K562 (cell line): ENCODE data around the gene EML6.

ENCODE experiments used
- CAMTA2 ChIP-seq: fragments of 250-450 bp; sonication (Bioruptor Pico); conservative IDR thresholded peaks from 2 replicates; pipeline ENCODE4 v1.5.1; 2022
- EHMT2 ChIP-seq: fragments of 450-650 bp; IDR thresholded peaks from 2 replicates; pipeline ENCODE4 v1.6.1; 2018; ENCODE audit warnings: antibody characterized with exemption
- MAFG ChIP-seq: fragments of 450-650 bp; conservative IDR thresholded peaks from 2 replicates; pipeline ENCODE4 v1.6.1; 2016; ENCODE audit warnings: missing genetic modification characterization, missing compliant biosample characterization
- RAD21 ChIP-seq, 2 experiments: fragments of 250-450 bp in 1 of 2; fragments of 450-650 bp in 1 of 2; sonication (Bioruptor Pico) in 1 of 2; formaldehyde crosslinking in 1 of 2; IDR thresholded peaks in 1 of 2; conservative IDR thresholded peaks in 1 of 2; 2 replicates each; pipeline versions ENCODE4 v1.4.0 to v1.8.0; 2020 to 2022; ENCODE audit warnings: mild to moderate bottlenecking in 2 of 2, moderate library complexity in 1 of 2
- TF ChIP-seq, protein P1 (sequence below): sonication (generic); formaldehyde crosslinking; IDR thresholded peaks from 2 replicates; pipeline ENCODE4 v1.8.1; 2023; ENCODE audit warnings: mild to moderate bottlenecking, missing genetic modification reagents

DNA sequence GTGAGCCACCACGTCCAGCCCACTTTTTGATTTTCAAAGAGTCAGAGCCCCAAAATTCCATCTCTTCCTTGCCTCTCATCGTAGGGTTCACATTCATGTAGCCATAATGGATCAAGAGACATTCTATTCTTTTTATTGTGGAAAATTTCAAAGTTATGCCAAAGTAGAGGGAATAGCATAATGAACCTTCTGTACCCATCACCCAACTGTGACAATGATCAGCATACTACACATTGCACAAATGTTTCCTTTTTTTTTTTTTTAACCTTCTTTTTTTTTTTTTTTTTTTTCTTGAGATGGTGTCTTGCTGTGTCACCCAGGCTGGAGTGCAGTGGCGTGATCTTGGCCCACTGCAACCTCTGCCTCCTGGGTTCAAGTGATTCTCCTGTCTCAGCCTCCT lies 162.4 kb downstream of the EML6 start:
- TF ChIP-seq RAD21 (CRISPR knock-in tag; conservative IDR thresholded peaks at IDR 0.05 in 1 of 2, IDR thresholded peaks at IDR 0.05 in 1 of 2) (no peak), EHMT2 (no peak), CAMTA2 (CRISPR knock-in tag) (no peak), MAFG (tag) (no peak)
- TF ChIP-seq, protein P1, sequence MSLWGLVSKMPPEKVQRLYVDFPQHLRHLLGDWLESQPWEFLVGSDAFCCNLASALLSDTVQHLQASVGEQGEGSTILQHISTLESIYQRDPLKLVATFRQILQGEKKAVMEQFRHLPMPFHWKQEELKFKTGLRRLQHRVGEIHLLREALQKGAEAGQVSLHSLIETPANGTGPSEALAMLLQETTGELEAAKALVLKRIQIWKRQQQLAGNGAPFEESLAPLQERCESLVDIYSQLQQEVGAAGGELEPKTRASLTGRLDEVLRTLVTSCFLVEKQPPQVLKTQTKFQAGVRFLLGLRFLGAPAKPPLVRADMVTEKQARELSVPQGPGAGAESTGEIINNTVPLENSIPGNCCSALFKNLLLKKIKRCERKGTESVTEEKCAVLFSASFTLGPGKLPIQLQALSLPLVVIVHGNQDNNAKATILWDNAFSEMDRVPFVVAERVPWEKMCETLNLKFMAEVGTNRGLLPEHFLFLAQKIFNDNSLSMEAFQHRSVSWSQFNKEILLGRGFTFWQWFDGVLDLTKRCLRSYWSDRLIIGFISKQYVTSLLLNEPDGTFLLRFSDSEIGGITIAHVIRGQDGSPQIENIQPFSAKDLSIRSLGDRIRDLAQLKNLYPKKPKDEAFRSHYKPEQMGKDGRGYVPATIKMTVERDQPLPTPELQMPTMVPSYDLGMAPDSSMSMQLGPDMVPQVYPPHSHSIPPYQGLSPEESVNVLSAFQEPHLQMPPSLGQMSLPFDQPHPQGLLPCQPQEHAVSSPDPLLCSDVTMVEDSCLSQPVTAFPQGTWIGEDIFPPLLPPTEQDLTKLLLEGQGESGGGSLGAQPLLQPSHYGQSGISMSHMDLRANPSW (CRISPR knock-in tag): no peak
